CD4-positive, alpha-beta T cell treated with Interleukin-2 at 100 ng/mL for 4 hours (primary cell): Measurements from ENCODE around the gene SNX6.
"Not testable (repeated sequence)": the region's sequence is repeated elsewhere in the genome, so short reads cannot be mapped to it uniquely, and the experiment has no call there.

ENCODE experiments used
- DNase-seq: peaks from one replicate; pipeline ENCODE4 v3.0.0-alpha.2; 2020; ENCODE audit warnings: low spot score

SNX6 gene

DNA sequence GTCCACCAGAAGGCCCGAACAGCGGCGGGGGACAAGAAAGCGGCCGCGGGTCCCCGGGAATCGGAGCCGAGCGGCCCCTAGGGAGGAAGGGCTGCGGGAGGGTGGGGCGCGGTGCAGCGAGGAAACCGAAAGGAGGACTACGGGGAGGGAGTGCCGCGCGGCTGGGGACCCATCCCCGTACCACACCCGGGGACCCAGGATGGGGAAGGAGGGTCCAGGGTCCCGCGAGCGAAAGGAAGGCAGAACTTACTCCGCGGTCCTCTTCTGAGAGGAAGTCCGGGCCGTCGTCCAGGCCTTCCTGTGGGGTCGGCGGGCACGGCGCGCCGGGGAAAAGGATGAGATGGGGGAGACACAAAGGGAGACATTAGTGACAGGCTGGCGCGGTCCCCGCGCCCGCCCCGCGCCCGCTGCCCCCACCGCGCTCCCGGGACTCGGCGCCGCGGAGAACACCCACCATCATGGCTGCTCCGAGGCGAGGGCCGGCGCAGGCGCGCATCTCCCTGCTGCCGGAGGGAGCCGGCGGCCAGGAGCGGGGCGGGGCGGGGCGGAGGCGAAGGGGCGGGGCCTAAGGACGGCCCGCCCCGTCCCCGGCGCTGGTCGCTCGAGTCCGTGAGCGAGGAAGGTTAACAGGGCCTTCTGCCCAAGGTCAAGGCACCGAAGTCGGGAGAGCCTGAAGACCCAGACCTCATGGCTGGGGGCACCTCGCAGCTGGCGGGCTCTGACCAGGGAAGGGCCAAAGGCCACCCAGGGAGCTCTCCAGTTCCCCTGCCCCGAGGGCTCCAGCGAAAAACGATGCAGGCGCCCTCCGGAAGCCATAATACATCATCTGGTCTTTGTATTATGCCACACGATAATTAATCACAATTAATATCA lies at the start of gene SNX6:
Gene SNX6, minus strand, starts transcription at position 492 of the 873 bp plus-strand sequence. Its CDS starts 32 bp downstream, at position 460.
- peak; percentile 82 for DNase-seq

DNA sequence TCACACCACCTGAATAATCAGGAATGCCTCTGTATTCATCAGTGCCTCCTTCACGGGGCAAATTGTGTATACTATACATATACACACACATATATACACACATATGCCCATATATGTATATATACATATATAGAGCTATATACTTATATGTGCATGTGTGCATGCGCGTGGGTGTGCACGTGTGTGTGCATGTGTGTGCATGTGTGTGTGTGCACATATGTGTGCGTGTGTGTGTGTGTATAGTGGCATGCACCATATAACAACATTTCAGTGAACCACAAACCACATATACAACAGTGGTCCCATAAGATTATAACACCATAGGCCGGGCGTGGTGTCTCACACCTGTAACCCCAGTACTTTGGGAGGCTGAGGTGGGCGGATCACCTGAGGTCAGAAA lies 48.8 kb upstream of the SNX6 start:
- DNase-seq = no peak

DNA sequence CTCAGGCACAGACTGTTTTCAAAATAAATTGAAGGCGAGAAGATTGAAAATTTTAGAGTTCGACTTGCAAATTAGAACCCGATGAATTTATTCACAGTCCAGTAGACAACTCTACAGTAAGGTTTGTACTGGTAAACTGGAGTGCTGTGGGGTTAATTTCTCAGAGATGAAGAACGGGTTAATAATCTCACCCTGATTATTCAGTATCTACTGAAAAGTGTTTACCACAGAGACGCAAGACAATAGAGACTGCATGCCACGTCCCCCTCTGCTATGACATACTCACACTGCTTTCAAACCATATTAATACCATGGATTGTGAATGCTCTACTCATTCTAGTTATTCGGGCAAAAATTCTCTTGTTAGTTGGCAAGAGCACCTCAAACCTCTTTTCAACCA lies 48.4 kb upstream of the SNX6 start:
- no peak for DNase-seq

DNA sequence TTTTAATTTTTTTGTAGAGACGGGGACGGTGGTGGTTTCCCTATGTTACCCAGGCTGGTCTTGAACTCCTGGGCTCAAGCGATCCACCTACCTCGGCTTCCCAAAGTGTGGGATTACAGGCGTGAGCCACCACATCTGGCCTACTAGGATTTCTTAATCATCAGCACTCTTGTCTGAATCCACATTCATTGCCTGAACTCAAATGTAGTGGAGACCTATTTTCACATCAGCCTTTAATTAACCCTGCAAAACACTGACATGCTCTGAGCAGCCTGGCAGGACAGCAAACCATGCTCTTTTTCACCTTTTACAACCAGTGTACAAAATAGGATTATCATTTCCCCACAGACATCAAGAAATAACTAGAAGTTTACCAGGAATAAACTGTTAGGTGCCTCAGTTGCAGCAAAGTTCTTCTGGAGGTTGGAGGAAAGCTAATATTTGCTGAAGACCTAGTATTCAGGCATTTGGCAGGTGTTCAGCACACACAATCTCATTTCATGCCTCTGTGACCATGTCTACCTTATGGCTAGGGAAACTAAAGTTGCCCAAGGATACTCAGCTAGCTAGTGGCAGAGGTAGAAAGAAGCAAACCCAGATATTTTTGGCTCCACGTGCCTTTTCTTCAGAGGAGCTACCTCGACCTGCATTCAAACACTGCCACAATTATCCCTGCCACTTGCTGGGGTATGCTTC lies 46.7 kb upstream of the SNX6 start:
- no peak for DNase-seq

DNA sequence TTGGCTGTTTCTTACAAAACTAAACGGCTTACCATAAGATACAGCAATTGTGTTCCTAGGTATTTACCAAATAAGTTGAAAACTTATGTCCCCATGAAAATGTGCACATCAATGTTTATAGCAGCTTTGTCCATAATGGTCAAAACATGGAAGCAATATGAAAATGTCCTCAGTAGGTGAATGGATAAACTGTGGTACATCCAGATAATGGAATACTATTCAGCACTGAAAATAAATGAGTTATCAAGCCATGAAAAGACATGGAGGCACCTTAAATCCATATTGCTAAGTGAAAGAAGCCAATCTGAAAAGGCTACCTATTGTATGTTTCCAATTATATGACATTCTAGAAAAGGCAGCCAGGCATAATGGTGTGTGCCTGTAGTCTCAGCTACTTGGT lies 43.8 kb upstream of the SNX6 start:
- DNase-seq = no peak

DNA sequence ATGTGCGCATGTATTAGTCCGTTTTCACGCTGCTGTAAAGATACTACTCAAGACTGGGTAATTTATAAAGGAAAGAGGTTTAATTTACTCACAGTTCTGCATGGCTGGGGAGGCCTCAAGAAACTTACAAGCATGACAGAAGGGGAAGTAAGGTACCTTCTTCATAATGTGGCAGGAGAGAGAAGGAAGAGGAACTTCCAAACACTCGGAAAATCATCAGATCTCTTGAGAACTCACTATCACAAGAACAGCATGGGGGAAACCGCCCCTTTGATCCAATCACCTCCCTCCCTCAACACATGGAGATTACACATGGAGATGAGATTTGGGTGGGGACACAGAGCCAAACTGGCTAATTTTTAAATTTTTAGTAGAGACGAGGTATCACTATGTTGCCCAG lies 41.8 kb upstream of the SNX6 start:
- DNase-seq = no peak

DNA sequence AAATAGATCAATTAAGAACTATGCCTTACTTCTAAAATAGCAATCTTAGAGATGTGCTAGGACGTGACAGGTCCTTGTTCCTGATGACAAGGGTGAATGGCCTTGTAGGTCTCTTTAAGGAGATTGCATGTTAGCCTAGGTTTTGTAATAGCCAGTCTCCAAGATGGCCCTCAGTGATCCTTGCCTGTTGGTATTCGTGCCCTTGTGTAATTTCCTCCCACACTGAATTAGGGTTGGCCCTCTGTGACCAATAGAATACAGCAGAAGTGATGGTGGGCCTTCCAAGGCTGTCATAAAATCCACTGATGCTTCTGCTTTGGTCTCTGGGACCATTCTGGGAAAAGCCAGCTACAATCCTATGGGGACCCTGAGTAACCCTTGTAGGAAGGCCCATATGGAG lies 38.2 kb upstream of the SNX6 start:
- no peak for DNase-seq

DNA sequence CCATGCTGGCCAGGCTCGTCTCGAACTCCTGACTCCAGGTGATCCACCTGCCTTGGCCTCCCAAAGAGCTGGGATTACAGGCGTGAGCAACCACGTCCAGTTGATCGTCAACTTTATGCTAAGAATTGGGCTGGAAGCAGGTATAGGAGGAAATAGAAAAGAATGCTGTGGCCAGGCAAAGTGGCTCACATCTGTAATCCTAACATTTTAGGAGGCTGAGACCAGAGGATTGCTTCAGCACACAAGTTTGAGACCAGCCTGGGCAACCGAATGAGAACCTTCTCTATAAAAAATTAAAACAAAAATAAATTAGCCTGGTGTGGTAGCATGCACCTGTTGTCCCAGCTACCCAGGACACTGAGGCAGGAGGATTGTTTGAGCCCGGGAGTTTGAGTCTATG lies 37.1 kb upstream of the SNX6 start:
- DNase-seq = no peak

DNA sequence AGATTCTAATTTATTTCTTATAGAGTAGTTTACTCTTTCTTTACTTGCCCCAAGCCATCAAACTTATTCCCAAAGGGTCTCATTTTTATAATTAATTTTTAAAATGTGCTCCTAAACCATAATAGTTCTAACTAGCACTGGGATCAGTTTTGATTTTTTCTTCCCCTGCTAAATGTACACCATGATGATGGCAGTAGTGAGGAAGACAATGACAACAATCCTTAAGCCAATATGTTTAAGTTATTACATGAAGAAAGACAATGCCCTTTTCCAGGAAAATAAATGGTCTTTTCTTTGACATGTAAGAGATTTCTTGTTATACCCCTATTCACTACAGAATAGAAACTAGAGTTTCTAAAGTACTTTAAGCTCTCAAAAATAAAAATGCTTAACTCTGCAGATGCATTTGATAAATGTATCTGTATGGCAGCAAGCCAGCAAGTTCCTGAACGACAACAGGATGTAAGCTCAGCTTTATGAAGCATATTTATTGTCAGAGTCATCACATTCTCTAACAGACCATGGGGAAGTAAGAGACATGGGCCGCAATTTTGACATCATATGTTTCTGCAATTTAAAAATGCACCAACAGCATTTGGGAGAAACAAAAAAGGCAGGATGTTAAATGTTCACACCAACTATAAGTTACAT lies 36.0 kb upstream of the SNX6 start:
- DNase-seq = peak; percentile 52

DNA sequence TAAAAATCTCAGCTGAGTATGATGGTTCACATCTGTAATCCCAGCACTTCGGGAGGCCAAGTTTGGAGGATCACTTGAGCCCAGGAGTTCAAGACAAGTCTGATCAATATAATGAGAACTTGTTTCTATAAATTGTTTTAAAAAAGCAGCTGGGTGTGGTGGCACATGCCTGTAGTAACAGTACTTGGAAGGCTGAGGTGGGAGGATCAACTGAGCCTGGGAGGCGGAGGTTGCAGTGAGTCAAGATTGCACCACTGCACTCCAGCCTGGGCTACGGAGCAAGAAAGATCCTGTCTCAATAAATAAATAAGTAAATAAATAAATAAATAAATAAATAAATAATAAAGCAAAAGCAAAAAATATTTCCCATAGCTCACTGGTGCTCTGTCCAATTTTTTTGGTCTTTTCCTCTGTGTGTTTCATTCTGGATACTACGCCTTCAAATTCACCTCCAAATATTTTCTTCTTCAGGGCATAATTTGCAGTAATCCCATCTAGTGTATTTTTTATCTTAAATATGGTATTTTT lies 32.7 kb upstream of the SNX6 start:
- no peak for DNase-seq

DNA sequence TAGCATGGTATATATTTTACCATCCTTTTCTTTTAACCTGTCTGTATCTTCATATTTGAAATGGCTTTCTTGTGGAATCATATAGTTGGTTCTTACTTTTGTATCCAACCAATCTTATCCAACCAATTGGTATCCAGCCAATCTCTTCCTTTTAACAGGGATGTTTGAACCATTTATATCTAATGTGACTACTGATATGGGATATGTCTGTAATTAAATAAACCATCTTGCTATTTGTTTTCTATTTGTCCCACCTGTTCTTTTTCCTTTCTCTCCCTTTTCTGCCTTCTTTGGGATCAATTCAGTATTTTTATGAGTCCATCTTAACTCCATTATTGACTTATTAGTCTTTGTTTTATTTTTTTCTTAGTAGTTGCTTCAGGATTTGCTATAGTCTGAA lies 30.8 kb upstream of the SNX6 start:
- no peak for DNase-seq

DNA sequence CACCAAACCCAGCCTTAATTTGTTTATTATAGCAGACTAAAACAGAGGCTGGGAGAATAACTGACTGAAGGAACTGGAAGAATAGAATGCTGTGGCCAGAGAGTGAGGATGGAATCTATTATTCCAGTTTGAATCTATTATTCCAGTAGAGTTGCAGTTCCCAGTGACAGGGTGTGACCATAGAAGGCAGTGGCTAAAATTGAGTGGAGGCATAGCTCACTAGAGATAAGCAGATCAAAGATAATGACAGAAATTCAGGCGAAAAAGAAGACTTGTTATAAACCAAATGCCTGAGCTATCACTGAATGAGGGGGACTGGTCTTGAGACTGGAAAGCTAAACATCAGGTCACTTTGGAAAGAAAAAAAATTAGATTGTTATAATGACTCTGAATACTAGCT lies 26.0 kb upstream of the SNX6 start:
- DNase-seq = no peak

DNA sequence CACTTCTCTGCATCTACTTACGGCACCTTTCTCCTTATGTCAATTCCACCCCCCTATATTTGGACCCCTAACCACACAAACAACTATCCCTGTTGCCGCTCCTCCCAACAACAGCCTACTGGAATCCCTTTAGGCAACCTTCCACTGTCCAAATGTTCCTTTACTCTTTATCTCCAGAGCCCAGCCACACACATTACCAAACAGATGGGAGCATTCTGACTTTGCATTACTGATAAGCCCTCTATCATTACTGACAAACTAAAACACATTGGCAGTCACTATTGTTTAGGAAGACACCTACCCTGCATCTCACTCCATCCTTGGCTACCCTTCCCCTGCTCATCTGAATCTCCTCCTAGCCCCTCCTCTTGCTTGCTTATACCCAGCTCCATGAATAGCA lies 23.1 kb upstream of the SNX6 start:
- DNase-seq = not testable (repeated sequence)

DNA sequence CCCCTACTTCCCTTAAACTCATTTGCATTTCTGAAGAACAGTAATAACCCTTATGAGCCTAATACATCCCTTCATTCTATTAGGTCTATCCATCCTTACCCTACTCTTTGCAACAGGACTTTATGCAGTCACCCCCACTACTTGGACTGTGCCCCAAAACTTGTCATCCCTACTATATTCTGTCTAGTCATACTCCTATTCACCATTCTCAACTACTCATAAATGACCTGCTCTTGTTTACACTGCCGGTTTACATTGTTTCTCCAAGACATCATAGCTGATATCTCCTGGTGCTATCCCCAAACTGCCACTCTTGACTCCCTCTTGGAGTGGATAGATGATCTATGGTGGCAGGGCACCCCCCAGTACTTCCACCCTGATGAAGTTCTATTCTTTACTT lies 22.4 kb upstream of the SNX6 start:
- not testable (repeated sequence) for DNase-seq

DNA sequence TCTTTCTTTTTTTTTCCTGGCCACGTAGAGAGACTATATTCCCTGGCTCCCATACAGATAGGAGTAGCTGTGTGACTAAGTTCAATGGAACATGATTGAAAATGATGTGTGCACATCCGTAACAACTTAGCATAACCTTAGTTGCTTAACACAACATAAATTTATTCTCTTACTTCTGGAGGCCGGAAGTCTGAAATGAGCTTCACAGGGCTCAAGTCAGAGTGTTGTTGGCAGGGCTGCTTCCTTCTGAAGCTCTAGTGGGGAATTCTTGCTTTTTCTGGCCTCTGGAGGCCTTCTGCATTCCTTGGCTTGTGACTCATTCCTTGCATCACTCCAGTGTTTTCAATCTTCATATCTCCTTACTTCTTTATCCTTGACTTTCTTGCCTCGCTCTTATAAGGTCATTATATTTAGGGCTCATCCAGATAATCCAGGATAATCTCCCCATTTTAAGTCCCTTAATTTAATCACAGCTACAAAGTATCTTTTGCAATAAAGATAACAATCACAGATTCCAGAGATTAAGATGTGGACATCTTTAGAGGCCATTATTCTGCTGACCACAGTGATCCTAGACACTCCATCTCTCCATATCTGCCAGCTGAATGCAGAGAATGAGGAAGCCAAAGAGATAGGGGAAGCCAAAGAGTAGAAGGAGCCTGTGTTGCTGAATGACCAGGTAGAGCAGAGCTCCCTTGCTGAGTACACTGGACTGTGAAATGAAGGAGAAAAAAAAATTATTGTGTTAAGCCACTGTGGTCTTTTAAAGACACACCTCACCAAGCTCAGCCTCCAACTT lies 21.0 kb upstream of the SNX6 start:
- DNase-seq = no peak

DNA sequence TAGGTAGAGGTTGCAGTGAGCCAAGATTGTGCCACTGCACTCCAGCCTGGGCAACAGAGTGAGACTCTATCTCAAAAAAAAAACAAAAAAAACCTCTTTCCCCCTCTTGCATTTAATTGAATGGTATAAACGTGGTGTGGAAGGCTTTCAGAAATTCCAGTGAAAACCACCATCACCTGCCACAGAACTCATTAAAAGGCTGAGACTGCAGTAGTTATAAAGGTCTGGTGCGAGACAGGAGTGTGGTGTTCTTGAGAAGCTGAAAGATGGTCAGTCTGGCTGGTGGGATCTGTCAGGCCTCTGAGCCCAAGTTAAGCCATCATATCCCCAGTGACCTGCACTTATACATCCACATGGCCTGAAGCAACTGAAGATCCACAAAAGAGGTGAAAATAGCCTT lies 20.1 kb upstream of the SNX6 start:
- not testable (repeated sequence) for DNase-seq

DNA sequence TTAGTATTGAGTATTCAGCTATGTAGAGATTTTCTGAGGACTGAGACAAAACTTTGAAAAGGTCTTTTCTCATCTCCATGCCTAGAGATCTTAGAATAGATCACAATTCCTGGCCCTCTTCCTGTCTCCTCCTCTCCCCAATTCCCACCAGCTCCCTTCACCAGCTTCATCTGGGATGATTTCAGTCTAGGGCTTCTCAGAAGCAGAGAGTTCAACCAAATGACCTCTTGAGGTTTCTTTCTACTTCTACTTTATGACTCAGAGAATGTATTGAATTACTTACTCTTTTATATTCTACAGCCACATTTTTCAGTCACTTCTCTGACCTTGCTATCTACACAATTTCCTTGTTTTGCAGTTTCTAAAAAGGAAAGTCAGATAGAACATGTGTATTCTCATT lies 19.4 kb upstream of the SNX6 start:
- no peak for DNase-seq

DNA sequence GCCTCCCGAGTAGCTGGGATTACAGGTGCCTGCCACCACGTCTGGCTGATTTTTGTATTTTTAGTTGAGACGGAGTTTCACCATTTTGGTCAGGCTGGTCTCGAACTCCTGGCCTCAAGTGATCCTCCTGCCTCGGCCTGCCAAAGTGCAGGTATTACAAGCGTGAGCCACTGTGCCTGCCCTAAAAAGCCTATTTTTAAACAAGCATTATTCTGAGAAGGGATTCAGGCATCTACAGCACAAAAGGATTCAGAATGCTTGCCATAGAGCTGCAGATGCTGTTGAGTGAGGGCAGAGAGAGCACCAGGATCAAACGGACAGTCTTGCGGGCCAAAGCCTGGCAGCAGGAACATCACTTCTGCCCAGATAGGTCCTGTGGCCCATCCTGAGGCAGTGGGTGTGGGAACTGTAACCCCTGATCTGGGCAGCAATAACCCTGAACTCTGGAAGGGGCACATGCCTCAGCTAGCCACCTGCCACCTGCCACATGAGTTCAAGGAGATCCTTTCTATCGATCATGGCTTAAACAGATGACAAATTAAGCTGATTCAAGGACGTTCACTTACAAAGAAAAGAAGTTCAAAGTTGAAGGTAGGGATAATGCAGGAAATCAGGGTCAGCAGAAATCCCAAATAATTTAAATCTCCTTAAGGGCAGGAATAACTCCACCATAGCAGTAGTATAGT lies 16.8 kb upstream of the SNX6 start:
- DNase-seq = no peak

DNA sequence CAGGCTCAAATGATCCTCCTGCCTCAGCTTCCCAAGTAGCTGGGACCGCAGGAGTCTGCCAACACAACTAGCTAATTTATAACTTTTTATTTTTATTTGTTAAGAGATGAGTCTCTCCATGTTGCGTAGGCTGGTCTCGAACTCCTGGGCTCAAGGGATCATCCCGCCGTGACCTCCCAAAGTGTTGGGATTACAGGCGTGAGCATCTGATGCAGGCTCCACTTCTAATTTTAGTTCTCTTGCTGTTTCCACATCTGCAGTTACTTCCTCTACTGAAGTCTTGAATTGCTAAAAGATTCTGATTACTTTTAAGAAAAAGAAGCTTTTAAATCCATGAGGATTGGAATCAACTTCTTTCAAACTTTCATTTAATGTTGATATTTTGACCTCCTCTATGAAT lies 13.4 kb upstream of the SNX6 start:
- no peak for DNase-seq

DNA sequence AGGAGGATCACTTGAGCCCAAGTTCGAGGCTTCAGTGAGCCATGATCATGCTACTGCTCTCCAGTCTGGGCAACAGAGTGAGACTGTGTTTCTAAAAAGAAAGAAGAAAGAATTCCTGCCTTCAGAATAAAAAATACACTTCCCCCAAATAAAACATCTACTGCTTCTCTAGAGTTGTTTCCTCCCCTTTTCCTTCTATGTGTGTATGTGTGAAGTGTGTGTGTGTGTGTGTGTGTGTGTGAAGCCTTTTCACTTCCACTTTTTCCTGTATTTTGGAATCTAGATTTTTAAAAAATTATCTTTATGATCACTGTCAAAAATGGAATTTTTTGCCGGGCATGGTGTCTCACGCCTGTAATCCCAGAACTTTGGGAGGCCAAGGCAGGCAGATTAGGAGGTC lies 12.6 kb upstream of the SNX6 start:
- no peak for DNase-seq

DNA sequence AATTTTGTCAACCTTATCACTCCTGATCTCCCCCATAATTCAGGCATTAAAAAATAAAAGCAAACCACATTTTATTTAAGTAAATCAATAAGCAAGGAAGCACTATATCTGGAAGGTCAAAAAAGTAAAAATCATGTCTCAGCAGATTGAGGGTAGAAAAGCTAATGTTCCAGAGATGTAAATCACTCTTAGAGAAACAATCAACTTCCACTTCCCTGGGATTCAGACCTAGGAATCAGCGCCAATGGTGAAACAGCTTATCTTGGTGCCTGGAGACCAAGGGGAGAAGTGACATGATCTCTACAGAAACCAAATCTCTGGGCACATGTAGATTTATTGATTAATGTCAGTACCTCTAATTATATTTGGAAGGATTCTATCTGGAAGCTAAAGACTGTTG lies 10.9 kb upstream of the SNX6 start:
- no peak for DNase-seq
